IMR-90 (cell line): ENCODE measurements around the gene LIPK. TPM values are rescaled to one million over a fixed set of nuclear protein-coding genes. Genes with fewer than 3 reads are reported as not detected.

Experiments
- ATAC-seq: fragments of 200-7000 bp; cut with Tn5 transposase; 2 replicates; pipeline ENCODE4 v1.9.1; 2020; ENCODE audit warnings: low read depth, mild to moderate bottlenecking, moderate library complexity
- BruUV-seq: library from RNA; stranded (reverse); fragments of 400-500 nt; replicated peaks from 2 replicates; lab custom pipeline; 2021; lab: Mats Ljungman, UMichigan
- CTCF ChIA-PET: fragments of 300-600 bp; formaldehyde crosslinking; extraction: SDS; loops from one replicate; lab custom pipeline; 2021; ENCODE audit warnings: antibody characterized with exemption; lab: Yijun Ruan, JAX
- POLR2A ChIA-PET: fragments of 300-600 bp; sonication (Branson Sonifier 250); formaldehyde crosslinking; loops from one replicate; lab custom pipeline; 2022; ENCODE audit warnings: antibody characterized with exemption; ENCODE audit not compliant: unreplicated experiment; lab: Charles Lee
- DNase-seq: peaks from one replicate; pipeline ENCODE4 v3.0.0; 2013
- H2AFZ ChIP-seq: replicated peaks from 2 replicates; pipeline ENCODE3; 2013; ENCODE audit warnings: low read length, mild to moderate bottlenecking; ENCODE audit not compliant: poor library complexity
- H2AK5ac ChIP-seq: 2 replicates; pipeline ENCODE4 v1.6.1; 2013; ENCODE audit warnings: low read depth, low read length, inconsistent platforms
- H2AK9ac ChIP-seq: replicated peaks from 2 replicates; pipeline ENCODE3; 2013; ENCODE audit warnings: mild to moderate bottlenecking, low read depth, low read length, moderate library complexity; ENCODE audit not compliant: poor library complexity
- H2BK120ac ChIP-seq: 2 replicates; pipeline ENCODE4 v1.6.1; 2013; ENCODE audit warnings: low read depth, low read length, inconsistent platforms
- H2BK15ac ChIP-seq: 3 replicates; pipeline ENCODE4 v1.6.1; 2013; ENCODE audit warnings: low read depth, low read length, inconsistent platforms
- H2BK20ac ChIP-seq: 2 replicates; pipeline ENCODE4 v1.6.1; 2013; ENCODE audit warnings: low read depth, mild to moderate bottlenecking, inconsistent platforms, low read length, moderate library complexity
- H2BK5ac ChIP-seq: 2 replicates; pipeline ENCODE4 v1.6.1; 2013; ENCODE audit warnings: mild to moderate bottlenecking, low read depth, low read length, inconsistent platforms; ENCODE audit not compliant: poor library complexity, severe bottlenecking
- H3K14ac ChIP-seq: replicated peaks from 2 replicates; pipeline ENCODE4 v1.6.1; 2013; ENCODE audit warnings: low read depth, low read length, inconsistent platforms
- H3K18ac ChIP-seq: 2 replicates; pipeline ENCODE4 v1.6.1; 2013; ENCODE audit warnings: low read depth, low read length, control low read depth
- H3K23ac ChIP-seq: 2 replicates; pipeline ENCODE4 v1.6.1; 2013; ENCODE audit warnings: low read depth, low read length, inconsistent platforms
- H3K27ac ChIP-seq: 2 replicates; pipeline ENCODE4 v1.5.1; 2013; ENCODE audit warnings: mild to moderate bottlenecking, control low read depth, low read length; ENCODE audit not compliant: insufficient read depth
- H3K27me3 ChIP-seq: 2 replicates; pipeline ENCODE4 v1.6.1; 2013; ENCODE audit warnings: low read length; ENCODE audit not compliant: control insufficient read depth, insufficient read depth
- H3K36me3 ChIP-seq: 2 replicates; pipeline ENCODE4 v1.6.1; 2013; ENCODE audit warnings: low read length, mixed read lengths; ENCODE audit not compliant: control insufficient read depth, insufficient read depth
- H3K4ac ChIP-seq: 2 replicates; pipeline ENCODE4 v1.6.1; 2013; ENCODE audit warnings: low read depth, low read length, inconsistent platforms
- H3K4me1 ChIP-seq: 2 replicates; pipeline ENCODE4 v1.6.1; 2013; ENCODE audit warnings: low read length, mixed read lengths; ENCODE audit not compliant: control insufficient read depth, insufficient read depth
- H3K4me2 ChIP-seq: 2 replicates; pipeline ENCODE4 v1.6.1; 2013; ENCODE audit warnings: low read depth, mild to moderate bottlenecking, control low read depth, low read length, moderate library complexity
- H3K4me3 ChIP-seq: 2 replicates; pipeline ENCODE4 v1.5.1; 2013; ENCODE audit warnings: low read depth, mild to moderate bottlenecking, control low read depth, low read length, moderate library complexity; ENCODE audit not compliant: insufficient read depth
- H3K56ac ChIP-seq: 2 replicates; pipeline ENCODE4 v1.6.1; 2013; ENCODE audit warnings: low read length, inconsistent platforms; ENCODE audit not compliant: insufficient read depth; ENCODE audit errors: extremely low read depth
- H3K79me1 ChIP-seq, 2 experiments: 2 replicates each; pipeline ENCODE4 v1.6.1; 2013; ENCODE audit warnings: low read length in 2 of 2, inconsistent platforms in 1 of 2, low read depth in 1 of 2
- H3K9ac ChIP-seq: 2 replicates; pipeline ENCODE4 v1.6.1; 2013; ENCODE audit warnings: low read depth, low read length, control low read depth
- H3K9me1 ChIP-seq: 2 replicates; pipeline ENCODE4 v1.6.1; 2013; ENCODE audit warnings: low read length, inconsistent platforms; ENCODE audit not compliant: insufficient read depth
- H3K9me3 ChIP-seq: 2 replicates; pipeline ENCODE4 v1.6.1; 2013; ENCODE audit warnings: low read length; ENCODE audit not compliant: control insufficient read depth, insufficient read depth
- H4K20me1 ChIP-seq: 2 replicates; pipeline ENCODE4 v1.6.1; 2013; ENCODE audit warnings: low read length, inconsistent platforms; ENCODE audit not compliant: insufficient read depth
- H4K5ac ChIP-seq: 2 replicates; pipeline ENCODE4 v1.6.1; 2013; ENCODE audit warnings: mild to moderate bottlenecking, low read depth, low read length, control low read depth
- H4K8ac ChIP-seq, 2 experiments: 2 replicates each; pipeline ENCODE4 v1.6.1; 2013; ENCODE audit warnings: low read depth in 2 of 2, low read length in 2 of 2, control low read depth in 1 of 2, inconsistent platforms in 1 of 2
- H4K91ac ChIP-seq: 2 replicates; pipeline ENCODE4 v1.6.1; 2013; ENCODE audit warnings: low read depth, low read length, inconsistent platforms; ENCODE audit not compliant: insufficient read depth
- BHLHE40 ChIP-seq: fragments of 150-350 bp; IDR thresholded peaks from 2 replicates; pipeline ENCODE4 v1.6.1; 2016; ENCODE audit warnings: mild to moderate bottlenecking, low read depth, low read length
- CHD1 ChIP-seq: IDR thresholded peaks from 2 replicates; pipeline ENCODE4 v1.6.1; 2012; ENCODE audit warnings: low read depth, low read length, improper control_type of control experiment
- FOS ChIP-seq: fragments of 150-350 bp; IDR thresholded peaks from 2 replicates; pipeline ENCODE4 v1.6.1; 2016; ENCODE audit warnings: low read depth, low read length
- MAZ ChIP-seq: IDR thresholded peaks from 2 replicates; pipeline ENCODE4 v1.6.1; 2012; ENCODE audit warnings: low read depth, mild to moderate bottlenecking, low read length, improper control_type of control experiment, moderate library complexity, borderline replicate concordance
- NFE2L2 ChIP-seq: fragments of 150-350 bp; IDR thresholded peaks from 2 replicates; pipeline ENCODE4 v1.6.1; 2016; ENCODE audit warnings: low read depth, mild to moderate bottlenecking, low read length
- POLR2A ChIP-seq: IDR thresholded peaks from 2 replicates; pipeline ENCODE4 v1.6.1; 2012; ENCODE audit warnings: mild to moderate bottlenecking, low read depth, low read length
- RAD21 ChIP-seq: IDR thresholded peaks from 2 replicates; pipeline ENCODE4 v1.6.1; 2012; ENCODE audit warnings: low read length, improper control_type of control experiment
- RFX5 ChIP-seq: IDR thresholded peaks from 2 replicates; pipeline ENCODE4 v1.8.0; 2012; ENCODE audit warnings: low read depth, mild to moderate bottlenecking, low read length, moderate library complexity
- SMC3 ChIP-seq: fragments of 150-350 bp; IDR thresholded peaks from 2 replicates; pipeline ENCODE4 v1.6.1; 2016; ENCODE audit warnings: low read depth, mild to moderate bottlenecking, antibody characterized with exemption, low read length, moderate library complexity
- WGBS, 2 experiments: methylation state at CpG; one replicate each; pipeline versions ENCODE4 v1.1.5 to v1.1.7; 2013; ENCODE audit warnings: missing lambda C conversion rate in 2 of 2; ENCODE audit not compliant: insufficient read length in 1 of 2; ENCODE audit errors: extremely low coverage in 2 of 2; 5-methylcytosine and 5-hydroxymethylcytosine counted together
- dilution Hi-C: fragments of 300-500 bp; cut with HindIII; formaldehyde crosslinking; loops from one replicate; pipeline ENCODE4 v1.14.3; 2018; ENCODE audit warnings: low sequenced_read_pairs; ENCODE audit not compliant: unreplicated experiment
- in situ Hi-C: fragments of 300-500 bp; cut with MboI; formaldehyde crosslinking; loops from 3 replicates; pipeline ENCODE4 v1.14.3; 2019; ENCODE audit warnings: low sequenced_read_pairs, inconsistent platforms, mixed read lengths
- intact Hi-C: fragments of 100-400 bp; cut with micrococcal nuclease; formaldehyde crosslinking; loops from 2 replicates; pipeline ENCODE4 v1.10.0; 2022
- polyA plus RNA-seq, 3 experiments: library from polyadenylated mRNA; depleted of rRNA; stranded (reverse); fragments of >200 nt; gene quantifications; 2 replicates each; pipeline ENCODE4 v1.2.3, GENCODE V29; 2012; ENCODE audit warnings: low replicate concordance in 1 of 3
- total RNA-seq: library from RNA; depleted of rRNA; stranded (reverse); fragments of >200 nt; gene quantifications from 2 replicates; pipeline ENCODE4 v1.2.3, GENCODE V29; 2012
- TF ChIP-seq, protein P1 (sequence below): fragments of 150-350 bp; IDR thresholded peaks from 2 replicates; pipeline ENCODE4 v1.6.1; 2017; ENCODE audit warnings: mild to moderate bottlenecking, antibody characterized with exemption, low read length, low read depth
- TF ChIP-seq, protein P2 (sequence below): fragments of 150-350 bp; IDR thresholded peaks from 2 replicates; pipeline ENCODE4 v1.6.1; 2016; ENCODE audit warnings: low read depth, mild to moderate bottlenecking, low read length, moderate library complexity, borderline replicate concordance
- TF ChIP-seq, protein P3 (sequence below): conservative IDR thresholded peaks from 2 replicates; pipeline ENCODE4 v1.5.1; 2012; ENCODE audit warnings: mild to moderate bottlenecking, low read depth, low read length, improper control_type of control experiment

LIPK gene
- total and polyA plus RNA-seq, 2 of the 4 experiments (the other 2 are of a cell fraction), result not detected

DNA sequence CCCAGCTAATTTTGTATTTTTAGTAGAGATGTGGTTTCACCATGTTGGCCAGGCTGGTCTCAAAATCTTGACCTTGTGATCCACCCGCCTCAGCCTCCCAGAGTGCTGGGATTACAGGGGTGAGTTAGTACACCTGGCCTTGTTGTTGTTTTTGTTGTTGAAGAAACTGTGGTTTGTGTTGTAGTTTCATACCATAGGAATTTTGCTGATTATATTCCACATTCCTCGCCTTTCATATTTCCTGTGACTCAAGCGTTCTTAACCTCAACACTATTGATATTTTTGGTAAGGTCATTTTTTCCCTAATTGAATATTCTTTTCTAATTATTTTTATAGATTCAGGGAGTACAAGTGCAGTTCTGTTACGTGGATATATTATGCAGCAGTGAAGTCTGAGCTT is 25.1 kb upstream of the LIPK start:
- no peak overlapping the region for H2BK5ac ChIP-seq
- H3K4me3 ChIP-seq, result no peak overlapping the region
- H3K36me3 ChIP-seq, result no peaks in the 10 kb centered on the region
- no peak overlapping the region for H3K4me2 ChIP-seq
- in situ Hi-C loops (no loop called here), intact Hi-C loops (no loop called here), dilution Hi-C loops (no loop called here)
- H3K18ac ChIP-seq, result no peak overlapping the region
- BruUV-seq, result no TSS peak
- no peak overlapping the region for H2AFZ ChIP-seq
- no peaks in the 10 kb centered on the region for H3K9me1 ChIP-seq
- H4K8ac ChIP-seq, result no peak overlapping the region
- TF ChIP-seq POLR2A (no peak), NFE2L2 (no peak), BHLHE40 (no peak), MAZ (no peak), RAD21 (no peak), SMC3 (no peak), RFX5 (no peak), CHD1 (no peak), FOS (no peak)
- TF ChIP-seq, protein P1, sequence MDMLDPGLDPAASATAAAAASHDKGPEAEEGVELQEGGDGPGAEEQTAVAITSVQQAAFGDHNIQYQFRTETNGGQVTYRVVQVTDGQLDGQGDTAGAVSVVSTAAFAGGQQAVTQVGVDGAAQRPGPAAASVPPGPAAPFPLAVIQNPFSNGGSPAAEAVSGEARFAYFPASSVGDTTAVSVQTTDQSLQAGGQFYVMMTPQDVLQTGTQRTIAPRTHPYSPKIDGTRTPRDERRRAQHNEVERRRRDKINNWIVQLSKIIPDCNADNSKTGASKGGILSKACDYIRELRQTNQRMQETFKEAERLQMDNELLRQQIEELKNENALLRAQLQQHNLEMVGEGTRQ, result no peak
- TF ChIP-seq, protein P2, sequence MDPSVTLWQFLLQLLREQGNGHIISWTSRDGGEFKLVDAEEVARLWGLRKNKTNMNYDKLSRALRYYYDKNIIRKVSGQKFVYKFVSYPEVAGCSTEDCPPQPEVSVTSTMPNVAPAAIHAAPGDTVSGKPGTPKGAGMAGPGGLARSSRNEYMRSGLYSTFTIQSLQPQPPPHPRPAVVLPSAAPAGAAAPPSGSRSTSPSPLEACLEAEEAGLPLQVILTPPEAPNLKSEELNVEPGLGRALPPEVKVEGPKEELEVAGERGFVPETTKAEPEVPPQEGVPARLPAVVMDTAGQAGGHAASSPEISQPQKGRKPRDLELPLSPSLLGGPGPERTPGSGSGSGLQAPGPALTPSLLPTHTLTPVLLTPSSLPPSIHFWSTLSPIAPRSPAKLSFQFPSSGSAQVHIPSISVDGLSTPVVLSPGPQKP, result no peak
- TF ChIP-seq, protein P3, sequence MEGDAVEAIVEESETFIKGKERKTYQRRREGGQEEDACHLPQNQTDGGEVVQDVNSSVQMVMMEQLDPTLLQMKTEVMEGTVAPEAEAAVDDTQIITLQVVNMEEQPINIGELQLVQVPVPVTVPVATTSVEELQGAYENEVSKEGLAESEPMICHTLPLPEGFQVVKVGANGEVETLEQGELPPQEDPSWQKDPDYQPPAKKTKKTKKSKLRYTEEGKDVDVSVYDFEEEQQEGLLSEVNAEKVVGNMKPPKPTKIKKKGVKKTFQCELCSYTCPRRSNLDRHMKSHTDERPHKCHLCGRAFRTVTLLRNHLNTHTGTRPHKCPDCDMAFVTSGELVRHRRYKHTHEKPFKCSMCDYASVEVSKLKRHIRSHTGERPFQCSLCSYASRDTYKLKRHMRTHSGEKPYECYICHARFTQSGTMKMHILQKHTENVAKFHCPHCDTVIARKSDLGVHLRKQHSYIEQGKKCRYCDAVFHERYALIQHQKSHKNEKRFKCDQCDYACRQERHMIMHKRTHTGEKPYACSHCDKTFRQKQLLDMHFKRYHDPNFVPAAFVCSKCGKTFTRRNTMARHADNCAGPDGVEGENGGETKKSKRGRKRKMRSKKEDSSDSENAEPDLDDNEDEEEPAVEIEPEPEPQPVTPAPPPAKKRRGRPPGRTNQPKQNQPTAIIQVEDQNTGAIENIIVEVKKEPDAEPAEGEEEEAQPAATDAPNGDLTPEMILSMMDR, result no peak
- no peak overlapping the region for H3K23ac ChIP-seq
- no peak overlapping the region for H4K5ac ChIP-seq
- H2BK15ac ChIP-seq, result no peak overlapping the region
- ChIA-PET POLR2A (no interaction called here), CTCF (interaction anchor here (0.6 kb wide), 1 partner anchor 8 kb away, joined by 7 read pairs; no protein-coding TSS in a partner anchor)
- no peak overlapping the region for H2BK20ac ChIP-seq
- no peaks in the 10 kb centered on the region for H3K27me3 ChIP-seq
- no peak overlapping the region for H3K27ac ChIP-seq
- no peak overlapping the region for H3K4ac ChIP-seq
- no peaks in the 10 kb centered on the region for H3K79me1 ChIP-seq
- no CpG with 5 or more reads among the region's 4 CpGs for WGBS, 2 experiments
- no peak overlapping the region for H3K9ac ChIP-seq
- no peak overlapping the region for H2BK120ac ChIP-seq
- H4K91ac ChIP-seq, result no peak overlapping the region
- H3K56ac ChIP-seq, result no peak overlapping the region
- H3K4me1 ChIP-seq, result no peaks in the 10 kb centered on the region
- no peaks in the 10 kb centered on the region for H4K20me1 ChIP-seq
- ATAC-seq (no peak), DNase-seq (no peak)
- no peak overlapping the region for H2AK5ac ChIP-seq
- no peak overlapping the region for H3K14ac ChIP-seq
- H2AK9ac ChIP-seq, result no peak overlapping the region
- no peaks in the 10 kb centered on the region for H3K9me3 ChIP-seq
